DMS53 treated with DMSO at 0.1 percent for 48 hours (cell line): ENCODE data around the gene WDR20.
"Not testable (repeated sequence)": the region's sequence is repeated elsewhere in the genome, so short reads cannot be mapped to it uniquely, and the experiment has no call there.

Experiments
- DNase-seq: peaks from one replicate; lab custom pipeline; 2025; ENCODE audit not compliant: unreplicated experiment; lab: John Stamatoyannopoulos, UW

Gene WDR20

DNA sequence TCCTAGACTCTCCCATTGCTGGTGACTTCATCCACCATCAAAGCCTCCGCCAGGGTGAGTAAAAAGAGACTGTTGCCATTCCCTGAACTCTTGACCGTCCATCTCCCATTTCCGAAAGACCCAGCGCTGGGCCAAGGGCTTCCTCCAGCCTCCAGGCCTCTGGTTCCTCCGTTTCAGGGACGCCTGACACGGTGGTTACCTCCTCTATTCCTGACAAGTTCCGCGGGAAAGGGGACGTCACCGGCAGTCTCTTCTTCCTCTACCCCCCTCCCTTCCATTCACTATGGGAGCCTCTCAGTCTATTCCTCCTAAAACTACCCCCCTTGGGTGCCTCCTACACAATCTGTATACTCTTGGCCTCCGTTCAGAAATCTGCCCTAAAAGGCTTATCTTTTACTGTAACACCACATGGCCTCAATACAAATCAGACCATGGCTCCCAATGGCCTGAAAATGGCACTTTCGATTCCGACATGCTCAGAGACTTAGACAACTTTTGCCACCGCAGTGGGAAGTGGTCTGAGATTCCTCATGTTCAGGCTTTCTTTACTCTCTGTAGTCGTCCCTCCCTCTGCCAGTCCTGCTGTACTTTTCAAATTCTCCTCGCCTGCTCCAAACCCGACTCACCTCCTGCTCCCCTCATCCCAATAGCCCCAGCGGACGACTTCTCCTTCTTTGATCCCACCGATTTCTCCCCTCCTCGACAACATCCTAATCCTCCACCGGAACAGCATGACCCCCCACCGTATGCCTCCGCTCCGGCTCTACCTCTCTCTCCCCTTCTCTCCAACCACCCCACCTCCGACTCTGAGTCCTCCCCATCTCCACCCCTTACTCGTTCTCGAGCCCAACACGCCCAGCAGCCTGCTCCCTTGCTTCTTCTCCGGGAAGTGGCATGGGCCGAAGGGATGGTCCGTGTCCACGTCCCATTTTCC is 94.9 kb downstream of the WDR20 start:
- DNase-seq, result no peak

DNA sequence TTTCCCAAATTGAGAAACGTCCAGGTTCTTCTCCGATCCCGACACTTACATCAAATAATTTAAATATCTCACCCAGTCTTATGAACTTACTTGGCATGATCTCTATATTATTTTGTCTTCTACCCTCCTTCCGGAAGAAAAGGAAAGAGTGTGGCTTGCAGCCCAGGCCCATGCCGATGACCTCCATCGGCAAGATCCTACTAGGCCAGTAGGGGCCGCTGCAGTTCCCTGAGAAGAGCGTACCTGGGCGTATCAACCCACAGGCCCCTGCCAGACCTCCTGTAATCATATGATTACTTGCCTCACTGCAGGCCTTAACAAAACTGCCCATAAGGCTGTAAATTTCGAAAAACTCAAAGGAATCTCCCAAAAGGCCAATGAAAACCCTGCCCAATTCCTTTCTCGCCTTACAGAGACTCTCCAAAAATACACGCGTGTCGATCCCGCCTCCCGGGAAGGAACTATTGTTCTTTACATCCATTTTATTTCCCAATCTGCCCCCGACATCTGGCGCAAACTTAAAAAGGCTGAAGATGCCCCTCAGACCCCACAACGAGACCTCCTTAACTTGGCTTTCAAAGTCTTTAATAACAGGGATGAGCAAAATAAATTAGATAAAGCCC is 95.7 kb downstream of the WDR20 start:
- peak; percentile 32 for DNase-seq

DNA sequence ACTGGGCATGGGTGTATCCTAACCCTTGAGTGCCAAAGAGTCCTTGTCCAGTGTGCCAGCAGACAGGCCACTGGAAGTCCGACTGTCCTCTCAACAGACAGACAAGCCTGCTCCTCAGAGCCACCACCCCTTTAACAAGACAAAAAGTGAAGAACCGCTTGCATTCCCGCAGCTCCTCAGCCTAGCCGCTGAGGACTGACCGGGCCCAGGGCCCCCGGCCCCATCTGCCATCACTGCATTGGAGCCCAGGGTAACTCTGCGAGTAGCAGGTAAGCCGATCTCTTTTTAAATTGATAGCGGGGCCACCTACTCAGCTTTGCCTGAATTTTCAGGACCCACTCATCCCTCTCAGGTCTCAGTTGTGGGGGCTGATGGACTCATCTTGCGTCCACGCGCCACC is 96.3 kb downstream of the WDR20 start:
- DNase-seq, result no peak

DNA sequence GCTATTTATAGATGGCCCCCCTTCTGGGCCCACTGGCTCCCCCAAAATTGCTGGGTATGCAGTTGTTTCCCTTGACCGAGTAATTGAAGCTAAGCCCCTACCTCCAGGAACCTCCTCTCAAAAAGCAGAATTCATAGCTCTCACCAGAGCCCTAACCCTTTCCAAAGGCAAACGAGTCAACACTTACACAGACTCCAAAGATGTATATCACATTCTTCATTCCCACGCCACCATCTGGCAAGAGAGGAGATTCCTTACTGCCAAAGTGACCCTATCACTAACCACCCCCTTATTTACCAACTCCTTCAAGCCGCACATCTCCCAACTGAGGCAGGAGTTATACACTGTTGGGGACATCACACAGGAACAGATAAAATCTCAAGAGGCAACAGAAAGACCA is 98.4 kb downstream of the WDR20 start:
- DNase-seq, result no peak

DNA sequence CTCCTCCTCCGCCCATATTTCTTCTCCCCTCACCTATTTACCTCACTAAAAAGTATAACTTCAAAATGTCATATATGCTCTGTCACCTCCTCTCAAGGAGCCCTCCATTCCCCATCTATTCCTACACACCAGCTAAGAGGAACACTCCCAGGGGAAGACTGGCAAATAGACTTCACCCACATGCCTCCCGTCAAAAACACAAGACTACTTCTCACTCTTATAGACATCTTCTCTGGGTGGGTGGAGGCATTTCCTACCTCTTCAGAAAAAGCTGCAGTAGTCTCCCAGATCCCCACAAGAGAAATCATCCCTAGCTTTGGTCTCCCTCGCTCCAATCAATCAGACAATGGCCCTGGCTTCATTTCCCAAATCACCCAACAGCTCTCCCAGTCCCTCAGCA is 99.1 kb downstream of the WDR20 start:
- no peak for DNase-seq

DNA sequence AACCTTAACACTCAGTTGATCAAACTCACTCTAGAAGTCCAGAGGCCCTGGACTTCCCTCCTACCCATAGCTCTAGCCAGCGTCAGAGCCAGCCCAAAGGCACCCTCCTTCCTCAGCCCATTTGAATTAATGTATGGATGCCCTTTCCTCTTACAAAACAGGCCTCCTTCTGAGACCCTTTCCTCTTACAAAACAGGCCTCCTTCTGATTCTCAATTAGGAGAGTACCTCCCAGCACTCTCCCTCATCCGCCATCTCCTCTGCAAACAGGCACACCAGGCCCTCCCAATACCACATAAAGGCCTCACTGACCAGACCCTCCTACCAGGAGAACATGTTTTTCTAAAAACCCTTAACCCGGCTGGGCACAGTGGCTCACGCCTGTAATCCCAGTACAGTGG is 99.5 kb downstream of the WDR20 start:
- DNase-seq, result no peak

DNA sequence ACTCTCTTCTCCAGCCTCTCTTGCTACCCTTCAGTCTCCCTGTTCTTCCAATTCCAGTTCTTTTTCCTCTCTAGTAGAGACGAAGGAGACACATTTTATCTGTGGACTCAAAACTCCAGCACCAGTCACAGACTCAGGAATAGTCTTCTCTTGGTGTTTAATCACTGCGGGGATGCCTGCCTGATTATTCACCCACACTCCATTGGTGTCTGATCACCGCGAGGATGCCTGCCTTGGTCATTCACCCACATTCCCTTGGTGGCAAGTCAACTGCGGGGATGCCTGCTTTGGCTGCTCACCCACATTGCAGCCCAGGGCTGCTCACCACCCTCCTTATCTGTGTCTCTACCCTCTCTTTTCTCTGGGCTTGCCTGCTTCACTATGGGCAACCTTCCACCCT is 100.8 kb downstream of the WDR20 start:
- not testable (repeated sequence) for DNase-seq

DNA sequence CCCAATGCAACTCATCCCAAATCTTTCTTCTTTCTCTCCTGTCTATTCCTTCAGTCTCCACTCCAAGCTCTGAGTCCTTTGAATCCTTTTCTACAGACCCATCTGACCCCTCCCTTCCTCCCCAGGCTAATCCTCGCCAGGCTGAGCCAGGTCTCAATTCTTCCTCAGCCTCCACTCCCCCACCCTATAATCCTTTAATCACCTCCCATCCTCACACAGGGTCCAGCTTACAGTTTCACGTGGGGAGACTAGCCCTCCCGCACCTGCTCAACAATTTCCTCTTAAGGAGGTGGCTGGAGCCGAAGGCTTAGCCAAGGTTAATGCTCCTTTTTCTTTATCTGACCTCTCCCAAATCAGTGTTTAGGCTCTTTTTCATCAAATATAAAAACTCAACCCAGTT is 101.5 kb downstream of the WDR20 start:
- no peak for DNase-seq

DNA sequence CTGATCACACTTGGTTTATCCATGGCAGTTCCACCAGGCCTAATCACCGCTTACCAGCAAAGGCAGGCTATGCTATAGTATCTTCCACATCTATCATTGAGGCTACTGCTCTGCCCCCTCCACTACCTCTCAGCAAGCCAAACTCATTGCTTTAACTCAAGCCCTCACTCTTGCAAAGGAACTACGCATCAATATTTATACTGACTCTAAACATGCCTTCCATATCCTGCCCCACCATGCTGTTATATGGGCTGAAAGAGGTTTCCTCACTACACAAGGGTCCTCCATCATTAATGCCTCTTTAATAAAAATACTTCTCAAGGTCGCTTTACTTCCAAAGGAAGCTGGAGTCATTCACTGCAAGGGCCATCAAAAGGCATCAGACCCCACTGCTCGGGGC is 104.1 kb downstream of the WDR20 start:
- DNase-seq, result not testable (repeated sequence)

DNA sequence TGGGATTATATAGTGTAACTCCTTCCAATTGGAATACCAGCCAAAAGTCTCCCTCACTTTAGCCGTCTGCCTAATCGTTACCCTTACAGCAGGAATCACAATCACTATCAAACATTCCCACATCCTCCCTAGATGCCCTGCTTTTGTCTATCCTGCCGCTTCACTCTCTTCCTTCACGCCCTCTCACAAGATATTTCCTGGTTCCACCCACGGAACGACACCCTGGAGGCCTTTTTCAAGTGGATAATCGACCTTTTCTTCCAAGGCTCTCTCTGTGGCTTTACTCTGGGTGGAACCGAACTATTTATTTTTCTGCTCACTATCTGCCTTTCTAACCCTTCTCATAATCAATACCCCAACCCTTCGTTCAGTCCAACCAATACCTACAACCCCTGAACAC is 106.4 kb downstream of the WDR20 start:
- DNase-seq, result no peak

DNA sequence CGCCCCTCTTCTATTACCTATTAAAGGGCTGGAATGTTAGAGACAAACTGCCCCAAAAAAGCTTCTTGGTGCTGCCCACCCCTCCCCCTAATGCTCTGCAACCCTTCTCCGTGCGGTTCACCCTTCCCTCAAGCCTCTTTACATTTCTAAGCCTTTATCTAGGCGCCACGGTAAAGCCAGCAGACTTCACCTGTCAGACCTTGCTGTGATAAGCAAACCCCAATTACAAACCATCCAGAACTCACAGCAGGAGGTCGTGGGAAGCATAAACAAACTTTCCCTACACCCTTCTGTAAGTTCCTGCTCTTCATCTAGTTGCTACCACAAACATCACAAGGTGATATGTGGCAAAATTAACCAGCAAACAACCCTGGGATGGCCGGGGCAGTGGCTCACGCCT is 108.4 kb downstream of the WDR20 start:
- DNase-seq, result no peak

DNA sequence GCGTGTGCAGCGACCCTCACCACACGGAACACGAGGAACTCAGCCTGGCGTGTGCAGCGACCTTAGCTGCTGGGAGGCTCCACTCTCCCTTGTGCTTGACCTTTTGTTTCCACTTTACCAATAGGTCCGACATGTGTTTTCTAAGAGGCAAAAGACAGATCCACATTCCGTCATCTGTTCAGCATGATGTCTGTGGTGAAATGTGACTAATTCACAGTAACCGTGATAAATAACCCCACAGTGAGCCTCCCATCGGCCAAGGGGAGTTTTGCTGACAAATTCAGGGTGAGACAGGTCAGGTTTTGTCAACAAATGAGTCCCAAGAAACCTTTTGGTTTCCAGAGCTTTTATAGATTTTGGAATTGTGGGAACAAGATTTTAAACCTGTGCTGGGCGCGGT is 109.3 kb downstream of the WDR20 start:
- no peak for DNase-seq

DNA sequence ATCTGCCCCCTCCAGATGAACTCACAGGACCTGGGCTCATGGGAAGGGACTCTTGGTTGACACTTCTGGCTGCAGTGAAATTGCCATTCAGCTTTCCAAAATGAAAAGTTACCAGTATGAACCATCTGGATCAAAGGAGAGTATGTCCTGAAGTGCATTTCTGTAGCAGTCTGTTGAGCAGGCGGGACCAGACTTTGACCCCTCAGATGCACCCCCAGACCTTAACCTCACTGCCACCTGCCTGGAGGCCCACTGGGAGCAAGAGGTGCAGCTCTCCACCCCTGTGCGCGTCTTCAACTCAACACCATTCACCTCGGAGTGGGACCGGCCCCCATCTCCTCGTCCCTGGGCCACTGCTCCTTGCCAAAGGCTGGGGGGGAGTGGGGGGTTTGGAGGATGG is 110.3 kb downstream of the WDR20 start:
- DNase-seq, result no peak

DNA sequence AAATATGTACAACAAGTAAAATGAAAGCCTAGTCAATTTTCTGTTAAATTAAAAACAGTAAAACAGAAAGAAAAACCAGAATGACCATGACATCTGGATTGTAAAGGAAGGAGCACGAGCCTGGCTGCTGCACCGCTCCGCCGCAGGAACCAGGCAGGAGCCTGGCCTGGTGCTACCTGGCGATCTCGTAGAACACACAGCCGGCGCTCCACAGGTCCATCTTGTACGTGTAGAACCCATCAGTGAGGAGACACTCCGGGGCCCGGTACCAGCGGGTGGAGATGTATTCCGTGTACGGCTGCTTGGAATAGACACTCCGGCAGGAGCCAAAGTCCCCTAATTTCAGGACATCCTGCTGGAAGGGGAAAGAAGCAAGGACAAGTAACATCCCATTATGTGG is 110.9 kb downstream of the WDR20 start:
- no peak for DNase-seq

DNA sequence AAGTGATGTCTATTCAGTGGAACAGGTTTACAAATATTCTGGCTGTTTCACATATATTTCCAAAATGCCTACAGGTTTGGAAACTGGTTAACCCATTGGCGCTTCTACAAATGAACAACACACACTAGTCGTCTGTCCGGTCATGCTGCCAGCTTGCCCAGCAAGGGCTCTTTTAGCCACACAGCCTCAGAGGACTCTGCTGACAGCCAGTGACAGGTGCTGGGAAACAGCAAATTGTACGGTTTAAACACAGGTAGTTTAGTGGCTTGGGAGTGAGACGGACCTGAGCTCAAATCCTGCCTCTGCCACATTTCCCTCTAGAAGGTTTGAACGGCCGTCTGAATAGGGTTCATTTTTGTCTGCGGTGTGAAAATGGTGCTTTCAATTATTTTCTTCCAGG is 111.5 kb downstream of the WDR20 start:
- no peak for DNase-seq

DNA sequence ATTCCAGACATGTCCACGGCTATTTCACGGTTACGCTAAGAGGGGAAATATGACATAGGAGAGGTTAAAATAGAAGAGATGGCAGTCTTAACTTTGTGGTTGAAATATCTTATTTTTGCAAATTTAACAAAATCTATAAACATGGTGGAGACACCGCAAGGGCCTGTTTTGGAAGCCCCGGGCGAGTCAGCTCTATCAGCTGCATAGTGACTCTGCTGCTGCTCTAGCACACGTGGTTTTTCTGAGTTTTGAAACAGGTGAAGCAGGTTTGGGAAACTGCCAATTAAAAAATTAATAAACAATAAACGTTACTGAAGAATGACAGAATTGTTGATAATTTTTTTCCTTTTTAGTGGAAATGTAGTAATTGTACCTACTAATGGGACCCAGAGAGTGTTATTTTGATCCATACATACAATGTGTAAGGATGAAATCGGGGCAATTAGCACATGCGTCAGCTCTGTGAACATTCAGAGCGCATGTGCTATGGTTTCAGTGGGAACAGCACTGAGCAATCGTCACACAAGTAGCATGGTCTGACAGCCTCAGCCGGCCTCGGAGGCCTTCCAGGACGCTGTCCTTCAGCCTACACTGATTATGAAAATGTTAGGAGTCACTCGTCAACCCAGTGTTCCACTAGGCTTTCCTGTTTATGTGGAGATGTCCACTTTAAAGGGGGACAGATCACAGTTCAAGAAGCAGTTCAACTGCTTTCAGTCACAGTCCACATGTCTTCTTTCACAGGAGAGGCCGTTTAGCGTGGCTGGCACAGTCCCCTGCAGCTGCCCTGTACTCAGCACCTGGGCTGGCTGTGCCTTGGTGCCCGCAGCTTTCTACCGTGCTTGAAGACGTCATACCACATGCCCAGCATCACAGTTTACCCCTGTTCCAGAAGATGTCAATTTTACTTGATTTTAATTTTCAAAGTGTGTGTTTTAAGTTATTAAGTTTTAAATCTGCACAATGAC is 113.4 kb downstream of the WDR20 start:
- DNase-seq, result no peak

DNA sequence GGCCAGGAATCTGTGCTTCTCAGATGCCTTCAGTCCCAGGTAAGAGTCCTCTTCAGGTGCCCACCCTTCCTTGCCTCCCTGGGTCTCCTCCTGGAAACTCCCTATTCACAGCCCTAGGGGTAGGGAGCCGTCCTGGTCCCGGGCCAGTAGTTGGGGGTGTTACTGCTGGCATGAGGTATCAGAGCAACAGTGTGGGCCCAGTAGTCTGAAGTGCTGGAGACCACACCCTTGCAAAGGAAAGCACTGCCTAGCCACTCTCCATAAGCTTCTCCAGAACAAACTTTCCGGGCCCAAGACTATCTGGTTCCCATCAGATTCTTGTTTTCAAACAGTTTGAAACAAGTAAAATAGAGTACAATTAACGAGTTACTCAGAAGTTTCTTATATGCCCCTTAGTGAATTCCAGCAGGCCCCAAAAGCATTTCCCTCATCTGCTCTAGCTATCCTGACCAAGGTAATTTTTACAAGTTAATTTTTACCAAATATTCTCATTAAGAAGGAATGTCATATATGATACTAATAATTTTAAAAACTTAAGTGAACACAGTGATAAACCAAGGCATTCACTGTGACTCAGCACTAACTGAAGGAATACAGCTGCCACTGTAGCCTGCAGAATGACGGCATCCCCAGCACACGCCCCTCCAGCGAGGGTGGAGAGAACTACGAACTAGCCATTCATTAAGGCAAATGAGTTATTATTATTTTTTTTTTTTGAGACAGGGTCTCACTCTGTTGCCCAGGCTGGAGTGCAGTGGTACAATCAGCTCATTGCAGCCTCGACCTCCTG is 115.9 kb downstream of the WDR20 start:
- DNase-seq, result no peak

DNA sequence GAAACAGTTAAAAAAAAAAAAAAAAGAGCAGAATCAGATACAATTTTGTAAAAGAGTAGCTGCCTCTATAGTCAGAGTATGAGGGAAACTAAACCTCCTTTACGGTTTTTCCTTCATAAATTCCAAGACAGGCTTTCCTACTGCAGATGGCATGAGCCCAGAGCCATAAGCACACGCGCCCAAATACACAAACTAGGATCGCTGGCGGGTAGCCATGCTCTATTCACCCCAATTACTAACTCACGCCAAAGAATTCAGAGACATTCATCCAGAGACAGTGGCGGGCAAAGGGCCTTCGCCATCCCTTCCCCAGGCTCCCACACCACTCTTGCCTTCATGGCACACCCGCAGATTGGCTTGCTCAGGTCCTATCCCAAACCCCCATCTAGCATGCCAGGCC is 117.0 kb downstream of the WDR20 start:
- no peak for DNase-seq

DNA sequence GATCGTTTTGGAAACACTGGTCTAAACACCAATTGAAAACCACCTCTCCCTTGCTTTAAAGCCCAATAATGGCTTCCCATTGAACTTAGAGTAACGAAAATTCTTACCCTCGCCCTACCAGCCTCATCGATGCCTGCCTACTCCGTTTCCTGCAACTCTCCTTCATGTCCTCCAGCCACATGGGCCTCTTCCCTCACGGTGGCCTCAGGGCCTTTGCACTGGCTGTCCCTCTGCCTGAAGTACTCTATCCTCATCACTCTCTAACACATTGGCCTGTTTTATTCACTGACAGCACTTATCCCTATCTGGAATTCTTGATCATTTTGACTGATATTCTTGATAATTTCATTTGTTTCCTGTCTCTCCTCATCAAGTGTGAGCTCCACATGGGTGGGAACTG is 118.4 kb downstream of the WDR20 start:
- no peak for DNase-seq
